Measurements from ENCODE around the gene POLR3B. TPM values are rescaled to one million over a fixed set of nuclear protein-coding genes. Genes with fewer than 3 reads are reported as not detected.
"Not testable (repeated sequence)": the region's sequence is repeated elsewhere in the genome, so short reads cannot be mapped to it uniquely, and the experiment has no call there.

The POLR3B gene
- total RNA-seq, 4 donors from 2014 or later = 10.7 to 16.2 (median 12.0) TPM

GRCh38 chr12:106310687-106311086 lies 46.9 kb upstream of the POLR3B start:
- TF ChIP-seq CTCF (IDR thresholded peaks at IDR 0.05) = no peak
- no peak overlapping the region for H3K4me3 ChIP-seq
- H3K4me1 ChIP-seq = peaks cover 0 to 65% (median 2%) of the 10 kb centered on the region in 3 donors
- no peaks in the 10 kb centered on the region for H3K27me3 ChIP-seq
- H3K27ac ChIP-seq = no peak overlapping the region
- WGBS, 2 donors = 78 to 100% methylated on average over 1 to 5 of the region's 5 CpGs
- no peak for DNase-seq
- peaks cover 0 to 65% (median 9%) of the 10 kb centered on the region in 3 donors for H3K36me3 ChIP-seq
- H3K9me3 ChIP-seq = no peaks in the 10 kb centered on the region
- intact Hi-C loops (cut with DNase I) = no loop called here

- intact Hi-C loops (cut with DNase I) = no loop called here
- DNase-seq = no peak
- no peaks in the 10 kb centered on the region for H3K27me3 ChIP-seq
- H3K27ac ChIP-seq = no peak overlapping the region
- TF ChIP-seq CTCF (IDR thresholded peaks at IDR 0.05) (no peak), POLR2A (IDR thresholded peaks at IDR 0.05) (no peak)
- peaks cover 0 to 61% (median 0%) of the 10 kb centered on the region in 3 donors for H3K4me1 ChIP-seq
- no peaks in the 10 kb centered on the region for H3K9me3 ChIP-seq
- H3K36me3 ChIP-seq = peaks cover 0 to 70% (median 9%) of the 10 kb centered on the region in 3 donors
- no peak overlapping the region for H3K4me3 ChIP-seq
- 66 to 79% methylated on average over 6 to 7 of the region's 8 CpGs for WGBS, 2 donors
Measured at GRCh38 chr12:106311139-106311538, 46.4 kb upstream of the POLR3B start.

- 60 to 72% methylated on average over 4 of the region's 4 CpGs for WGBS, 2 donors
- DNase-seq; H3K4me3 ChIP-seq; H3K27ac ChIP-seq; intact Hi-C loops (cut with DNase I); H3K27me3 ChIP-seq; H3K9me3 ChIP-seq: not testable (repeated sequence)
- Histone ChIP-seq H3K4me1 (peaks cover 0 to 51% (median 0%) of the 10 kb centered on the region in 3 donors), H3K36me3 (peaks cover 3 to 87% (median 12%) of the 10 kb centered on the region in 3 donors)
Measured at GRCh38 chr12:106313413-106313812, 44.1 kb upstream of the POLR3B start.

GRCh38 chr12:106315523-106315922 lies 42.0 kb upstream of the POLR3B start:
- Histone ChIP-seq H3K4me1 (peaks cover 0 to 32% (median 0%) of the 10 kb centered on the region in 3 donors), H3K27ac (no peak overlapping the region), H3K9me3 (no peaks in the 10 kb centered on the region), H3K36me3 (peaks cover 3 to 89% (median 18%) of the 10 kb centered on the region in 3 donors), H3K4me3 (no peak overlapping the region), H3K27me3 (no peaks in the 10 kb centered on the region)
- no peak for DNase-seq
- intact Hi-C loops (cut with DNase I) = no loop called here
- TF ChIP-seq POLR2A (IDR thresholded peaks at IDR 0.05) (no peak), CTCF (IDR thresholded peaks at IDR 0.05) (no peak)
- 66 to 92% methylated on average over 4 of the region's 4 CpGs for WGBS, 2 donors

- H3K4me1 ChIP-seq = peaks cover 0 to 20% (median 0%) of the 10 kb centered on the region in 3 donors
- intact Hi-C loops (cut with DNase I) = no loop called here
- no peak overlapping the region for H3K4me3 ChIP-seq
- H3K9me3 ChIP-seq = no peaks in the 10 kb centered on the region
- H3K27ac ChIP-seq = no peak overlapping the region
- H3K27me3 ChIP-seq = no peaks in the 10 kb centered on the region
- 74 to 90% methylated on average over 5 to 6 of the region's 6 CpGs for WGBS, 2 donors
- TF ChIP-seq POLR2A (IDR thresholded peaks at IDR 0.05) = no peak
- no peak for TF ChIP-seq CTCF (IDR thresholded peaks at IDR 0.05)
- DNase-seq = no peak
- peaks cover 9 to 96% (median 20%) of the 10 kb centered on the region in 3 donors for H3K36me3 ChIP-seq
Measured at GRCh38 chr12:106317406-106318082, 40.0 kb upstream of the POLR3B start.

All from esophagus squamous epithelium (tissue), 5 donors.